Ascending aorta (tissue), 2 donors: ENCODE measurements around the gene MRO. TPM values are rescaled to one million over a fixed set of nuclear protein-coding genes. Genes with fewer than 3 reads are reported as not detected.

Source experiments
- DNase-seq, 2 donors: peaks; one replicate each; pipeline ENCODE4 v3.0.0-alpha.2; 2019; ENCODE audit warnings: low spot score in 2 of 2
- H3K27ac ChIP-seq, 2 donors: fragments of 200-600 bp; sonication (generic); one replicate each; pipeline ENCODE4 v1.5.1; 2016 to 2017; ENCODE audit warnings: mild to moderate bottlenecking in 1 of 2
- H3K27me3 ChIP-seq: fragments of 200-600 bp; sonication (generic); one replicate; pipeline ENCODE4 v1.5.1; 2017
- H3K36me3 ChIP-seq, 2 donors: fragments of 200-600 bp; sonication (generic); one replicate each; pipeline ENCODE4 v1.5.1; 2016
- H3K4me1 ChIP-seq, 2 donors: fragments of 200-600 bp; sonication (generic); one replicate each; pipeline ENCODE4 v1.5.1; 2016 to 2017; ENCODE audit warnings: mild to moderate bottlenecking in 1 of 2
- H3K4me3 ChIP-seq, 2 donors: fragments of 200-600 bp; sonication (generic); one replicate each; pipeline ENCODE4 v1.5.1; 2016 to 2017; ENCODE audit warnings: mild to moderate bottlenecking in 1 of 2
- H3K9me3 ChIP-seq, 2 donors: fragments of 200-600 bp; sonication (generic); one replicate each; pipeline ENCODE4 v1.5.1; 2016
- intact Hi-C: fragments of 100-400 bp; cut with DNase I; formaldehyde crosslinking; loops from one replicate; pipeline ENCODE4 v1.15.1; 2023
- total RNA-seq: library from RNA; depleted of rRNA; stranded (reverse); fragments of >200 nt; gene quantifications from one replicate; pipeline ENCODE4 v1.1.0, GENCODE V29; 2016
- TF ChIP-seq, protein P1 (sequence below), 3 experiments: fragments of 200-600 bp in 2 of 3; fragments of 450-650 bp in 1 of 3; sonication (generic) in 2 of 3; IDR thresholded peaks; one replicate each; pipeline ENCODE4 v1.5.1; 2016 to 2019; ENCODE audit warnings: antibody characterized with exemption in 3 of 3, mild to moderate bottlenecking in 1 of 3, moderate library complexity in 1 of 3

Gene MRO
- total RNA-seq, 1 donor from 2014 or later: 1.4 TPM

DNA sequence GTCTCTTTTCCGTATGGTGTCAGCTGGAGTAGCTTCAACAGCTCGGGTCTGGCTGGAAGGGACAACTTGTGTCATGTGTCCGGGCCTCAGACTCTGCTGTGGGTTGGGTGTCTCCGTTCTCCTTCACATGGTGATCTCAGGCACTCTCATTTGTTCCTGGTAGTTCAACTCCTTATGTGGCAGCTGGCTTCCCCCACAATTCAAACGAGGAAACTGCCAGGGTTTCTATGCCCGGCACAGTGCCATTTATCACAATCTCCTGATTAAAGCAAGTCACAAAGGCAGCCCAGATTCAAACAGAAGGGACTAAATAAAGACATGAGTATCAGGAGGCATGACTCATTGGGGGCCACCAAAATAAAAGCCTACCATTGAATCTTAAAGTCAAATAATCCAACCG, 22.7 kb downstream of the MRO start:
- TF ChIP-seq, protein P1, sequence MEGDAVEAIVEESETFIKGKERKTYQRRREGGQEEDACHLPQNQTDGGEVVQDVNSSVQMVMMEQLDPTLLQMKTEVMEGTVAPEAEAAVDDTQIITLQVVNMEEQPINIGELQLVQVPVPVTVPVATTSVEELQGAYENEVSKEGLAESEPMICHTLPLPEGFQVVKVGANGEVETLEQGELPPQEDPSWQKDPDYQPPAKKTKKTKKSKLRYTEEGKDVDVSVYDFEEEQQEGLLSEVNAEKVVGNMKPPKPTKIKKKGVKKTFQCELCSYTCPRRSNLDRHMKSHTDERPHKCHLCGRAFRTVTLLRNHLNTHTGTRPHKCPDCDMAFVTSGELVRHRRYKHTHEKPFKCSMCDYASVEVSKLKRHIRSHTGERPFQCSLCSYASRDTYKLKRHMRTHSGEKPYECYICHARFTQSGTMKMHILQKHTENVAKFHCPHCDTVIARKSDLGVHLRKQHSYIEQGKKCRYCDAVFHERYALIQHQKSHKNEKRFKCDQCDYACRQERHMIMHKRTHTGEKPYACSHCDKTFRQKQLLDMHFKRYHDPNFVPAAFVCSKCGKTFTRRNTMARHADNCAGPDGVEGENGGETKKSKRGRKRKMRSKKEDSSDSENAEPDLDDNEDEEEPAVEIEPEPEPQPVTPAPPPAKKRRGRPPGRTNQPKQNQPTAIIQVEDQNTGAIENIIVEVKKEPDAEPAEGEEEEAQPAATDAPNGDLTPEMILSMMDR (IDR thresholded peaks at IDR 0.05): no peak
- H3K36me3 ChIP-seq: no peaks in the 10 kb centered on the region
- H3K27ac ChIP-seq: no peak overlapping the region
- no peaks in the 10 kb centered on the region for H3K9me3 ChIP-seq
- intact Hi-C loops: no loop called here
- DNase-seq: no peak
- H3K27me3 ChIP-seq: no peaks in the 10 kb centered on the region
- no peaks in the 10 kb centered on the region for H3K4me1 ChIP-seq
- no peak overlapping the region for H3K4me3 ChIP-seq

DNA sequence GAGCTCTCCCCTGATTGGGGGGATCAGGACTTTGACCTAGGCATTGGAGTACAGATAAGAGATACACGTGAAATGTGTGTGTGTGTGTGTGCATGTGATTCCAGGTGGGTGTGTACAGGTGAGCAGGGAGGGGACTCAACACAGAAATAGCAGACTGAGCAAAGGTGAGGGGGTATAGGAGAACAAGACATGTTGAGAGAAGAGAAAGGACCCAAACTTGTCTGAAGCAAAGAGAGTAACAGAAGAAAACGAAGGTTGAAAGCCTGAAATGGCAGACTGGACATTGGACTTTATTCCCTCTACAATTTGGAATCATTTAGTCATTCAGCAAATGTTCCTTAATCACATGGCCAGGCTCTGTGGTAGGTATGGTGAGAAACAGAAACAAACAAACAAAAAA, 23.3 kb downstream of the MRO start:
- TF ChIP-seq, protein P1 (IDR thresholded peaks at IDR 0.05): no peak
- no peak for DNase-seq
- Histone ChIP-seq H3K4me1 (no peaks in the 10 kb centered on the region), H3K4me3 (no peak overlapping the region), H3K27ac (no peak overlapping the region), H3K27me3 (no peaks in the 10 kb centered on the region), H3K36me3 (no peaks in the 10 kb centered on the region), H3K9me3 (no peaks in the 10 kb centered on the region)
- intact Hi-C loops: no loop called here

DNA sequence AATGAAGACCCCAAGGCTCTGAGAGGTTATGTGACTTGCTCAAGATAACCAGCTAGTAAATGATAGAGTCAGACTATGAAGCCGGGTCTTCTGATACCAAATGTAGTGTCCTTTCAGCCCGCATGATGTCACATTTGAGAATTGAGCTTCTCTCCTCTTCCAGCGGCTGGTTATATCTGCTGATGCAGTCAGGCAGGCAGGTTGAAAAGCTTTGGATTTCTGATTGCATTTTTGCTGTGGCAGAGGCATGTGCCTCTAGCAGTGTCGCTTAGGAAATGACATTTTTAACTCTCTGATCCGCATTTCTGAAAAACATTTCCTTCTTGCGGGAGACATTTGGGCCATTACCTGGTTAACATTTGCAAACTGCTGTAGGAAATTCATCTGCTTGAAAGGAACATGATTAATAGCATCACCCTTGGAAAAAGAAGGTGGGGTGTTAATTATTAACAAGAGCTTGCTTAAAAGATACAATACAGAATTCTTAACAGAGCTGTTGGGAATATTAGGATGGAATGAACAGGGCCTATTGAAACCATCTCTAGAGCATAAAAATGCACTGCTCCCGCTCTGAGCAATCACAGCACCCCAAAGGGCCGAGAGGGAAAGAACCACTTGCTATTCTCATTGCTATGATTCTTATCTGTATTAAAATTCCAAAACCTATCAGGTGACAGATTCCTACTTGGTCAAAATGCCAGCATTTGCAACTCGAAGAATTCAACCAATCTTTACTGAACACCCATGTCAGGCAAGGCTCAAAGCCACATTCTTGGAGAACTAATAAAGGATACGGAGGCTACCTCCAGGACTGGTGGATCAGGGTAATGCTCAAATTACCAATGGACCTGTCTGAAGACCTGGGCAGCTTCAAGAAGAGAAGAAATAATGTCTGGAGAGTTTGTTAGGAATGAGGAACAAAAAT, 25.9 kb downstream of the MRO start:
- H3K4me3 ChIP-seq: no peak overlapping the region
- H3K9me3 ChIP-seq: no peaks in the 10 kb centered on the region
- H3K27ac ChIP-seq: no peak overlapping the region
- intact Hi-C loops: no loop called here
- TF ChIP-seq, protein P1 (IDR thresholded peaks at IDR 0.05): no peak
- H3K4me1 ChIP-seq: no peaks in the 10 kb centered on the region
- H3K36me3 ChIP-seq: no peaks in the 10 kb centered on the region
- no peaks in the 10 kb centered on the region for H3K27me3 ChIP-seq
- DNase-seq: no peak

DNA sequence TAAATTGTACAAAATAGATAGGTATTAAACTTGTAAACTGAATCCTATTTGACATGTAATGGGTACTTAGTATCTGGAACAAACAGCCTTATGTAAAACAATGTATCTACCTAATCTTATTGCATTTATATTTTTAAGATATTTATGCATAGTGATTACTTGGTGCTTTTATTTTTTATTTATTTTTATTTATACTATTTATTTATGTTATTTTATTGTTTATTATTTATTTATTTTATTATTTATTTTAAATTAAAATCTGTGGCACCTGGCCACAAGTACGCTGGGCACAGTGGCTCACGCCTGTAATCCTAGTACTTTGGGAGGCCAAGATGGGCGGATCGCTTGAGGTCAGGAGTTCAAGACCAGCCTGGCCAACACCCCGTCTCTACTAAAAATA, 26.9 kb downstream of the MRO start:
- intact Hi-C loops: no loop called here
- TF ChIP-seq, protein P1 (IDR thresholded peaks at IDR 0.05): no peak
- Histone ChIP-seq H3K36me3 (no peaks in the 10 kb centered on the region), H3K4me1 (no peaks in the 10 kb centered on the region), H3K9me3 (no peaks in the 10 kb centered on the region), H3K27ac (no peak overlapping the region), H3K4me3 (no peak overlapping the region), H3K27me3 (no peaks in the 10 kb centered on the region)
- DNase-seq: no peak

DNA sequence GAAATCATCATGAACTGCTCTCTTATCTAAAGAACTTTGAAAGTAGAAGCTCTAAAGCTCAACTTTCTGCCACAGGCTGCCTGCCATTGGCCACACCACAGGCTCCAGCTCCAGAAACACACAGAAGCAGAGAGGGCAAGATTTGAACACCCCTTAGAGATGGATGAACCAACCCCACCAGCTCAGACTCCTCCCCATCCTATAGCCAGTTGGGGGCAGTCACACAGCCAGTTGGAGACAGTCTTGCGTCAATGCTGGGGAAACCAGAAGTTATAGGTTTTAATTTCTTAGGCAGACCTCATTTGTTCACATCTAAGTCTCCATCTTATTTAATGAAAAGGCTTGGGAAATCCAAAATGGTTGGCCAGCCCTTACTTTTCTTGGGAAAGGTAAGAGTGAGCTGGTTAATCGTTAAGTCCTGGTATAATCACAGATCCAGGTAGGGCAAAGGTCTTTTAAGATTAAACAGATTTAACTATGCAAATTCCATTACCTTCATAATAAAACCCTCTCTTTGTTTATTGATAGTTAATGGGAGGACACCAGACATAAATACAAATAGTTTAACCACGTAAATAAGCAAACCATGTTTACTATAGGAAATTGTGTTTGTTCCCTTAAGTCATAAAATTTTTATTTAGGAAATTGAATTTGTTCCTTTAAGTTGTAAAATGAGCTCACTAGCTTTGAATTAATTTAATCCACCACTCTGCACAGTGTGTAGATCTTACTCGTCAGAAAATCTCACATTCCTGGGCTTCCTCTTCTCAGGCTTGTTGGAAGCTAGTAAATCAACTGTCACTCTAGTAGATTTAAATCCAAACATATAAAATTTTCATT, 28.0 kb downstream of the MRO start:
- intact Hi-C loops: no loop called here
- no peaks in the 10 kb centered on the region for H3K27me3 ChIP-seq
- DNase-seq: no peak
- H3K36me3 ChIP-seq: no peaks in the 10 kb centered on the region
- H3K9me3 ChIP-seq: no peaks in the 10 kb centered on the region
- no peak overlapping the region for H3K4me3 ChIP-seq
- no peaks in the 10 kb centered on the region for H3K4me1 ChIP-seq
- H3K27ac ChIP-seq: no peak overlapping the region
- TF ChIP-seq, protein P1 (IDR thresholded peaks at IDR 0.05): no peak
